ENCODE results near the gene KCNIP2. TPM values are rescaled to one million over a fixed set of nuclear protein-coding genes. Genes with fewer than 3 reads are reported as not detected.

The KCNIP2 gene
- total and polyA plus RNA-seq, 2 of the 13 experiments (the other 11 are each of a cell fraction or from before 2014, with no cell fraction given) = 0.42 to 0.70 TPM

GRCh38 chr10:101818119-101818871, 25.3 kb downstream of the KCNIP2 start, which contains the start of gene OGA (continued):
- TF ChIP-seq HNRNPH1 (optimal IDR thresholded peaks at IDR 0.05; ENCODE audit: low read depth, low read length) (no peak), TFE3 (CRISPR knock-in tag; IDR thresholded peaks at IDR 0.05) (no peak; the same call in 1 of the 2 replicates), ZNF567 (CRISPR knock-in tag; IDR thresholded peaks at IDR 0.05; ENCODE audit: borderline replicate concordance) (peak; percentile 90; the same call in 1 of the 2 replicates), TCF12 (IDR thresholded peaks at IDR 0.05) (no peak), TCF12 (CRISPR knock-in tag; IDR thresholded peaks at IDR 0.05) (no peak), TARDBP (CRISPR knock-in tag; IDR thresholded peaks at IDR 0.05) (peak; percentile 91; the same call in 1 of the 2 replicates), TAF1 (CRISPR knock-in tag; IDR thresholded peaks at IDR 0.05) (peak; percentile 94), BORCS8-MEF2B (CRISPR knock-in tag; IDR thresholded peaks at IDR 0.05) (0 out of 2 replicates have a peak, but pooled peaks have one; percentile 62), FOXP4 (CRISPR knock-in tag; IDR thresholded peaks at IDR 0.05) (peak; percentile 58; the same call in 1 of the 2 replicates), ZNF557 (CRISPR knock-in tag; IDR thresholded peaks at IDR 0.05) (0 out of 2 replicates have a peak, but pooled peaks have one; percentile 35), ZNF781 (CRISPR knock-in tag; IDR thresholded peaks at IDR 0.05; ENCODE audit: borderline replicate concordance, not compliant biosample characterization) (peak; percentile 42), ZNF230 (CRISPR knock-in tag; IDR thresholded peaks at IDR 0.05) (no peak), ARNT2 (CRISPR knock-in tag; IDR thresholded peaks at IDR 0.05; ENCODE audit: low read depth) (no peak), MYNN (CRISPR knock-in tag; IDR thresholded peaks at IDR 0.05; ENCODE audit: low read depth) (no peak), PCBP1 (IDR thresholded peaks at IDR 0.05; ENCODE audit: borderline replicate concordance, low read depth, low read length) (peak; percentile 87; the same call in 1 of the 2 replicates), BRF2 (CRISPR knock-in tag; IDR thresholded peaks at IDR 0.05) (no peak), ZNF572 (CRISPR knock-in tag; IDR thresholded peaks at IDR 0.05) (0 out of 2 replicates have a peak, but pooled peaks have one; percentile 42), MTF2 (CRISPR knock-in tag; IDR thresholded peaks at IDR 0.05; ENCODE audit: borderline replicate concordance) (peak; percentile 32; the same call in 1 of the 2 replicates), POGZ (CRISPR knock-in tag; IDR thresholded peaks at IDR 0.05) (peak; percentile 57), DRAP1 (CRISPR knock-in tag; IDR thresholded peaks at IDR 0.05) (peak; percentile 61), MIER3 (CRISPR knock-in tag; IDR thresholded peaks at IDR 0.05; ENCODE audit: borderline replicate concordance) (peak; percentile 32; the same call in 1 of the 2 replicates), ZBTB2 (CRISPR knock-in tag; IDR thresholded peaks at IDR 0.05; ENCODE audit: low read depth) (no peak), TMF1 (CRISPR knock-in tag; IDR thresholded peaks at IDR 0.05; ENCODE audit: low read depth) (no peak), KLF6 (CRISPR knock-in tag; IDR thresholded peaks at IDR 0.05) (no peak; the same call in none of the 2 replicates)
